AG20443 (cell line): ENCODE measurements around the gene SYK.
"Not testable (repeated sequence)": the region's sequence is repeated elsewhere in the genome, so short reads cannot be mapped to it uniquely, and the experiment has no call there.

Source experiments
- DNase-seq: peaks from one replicate; pipeline ENCODE4 v3.0.0; 2012; ENCODE audit warnings: low spot score, mixed read lengths

SYK gene

GRCh38 chr9:90880669-90881068 is 79.0 kb downstream of the SYK start:
- DNase-seq = no peak

GRCh38 chr9:90881648-90882047 is 80.0 kb downstream of the SYK start:
- no peak for DNase-seq

- DNase-seq = no peak
These were observed 81.5 kb downstream of the SYK start for GRCh38 chr9:90882991-90883600.

DNA sequence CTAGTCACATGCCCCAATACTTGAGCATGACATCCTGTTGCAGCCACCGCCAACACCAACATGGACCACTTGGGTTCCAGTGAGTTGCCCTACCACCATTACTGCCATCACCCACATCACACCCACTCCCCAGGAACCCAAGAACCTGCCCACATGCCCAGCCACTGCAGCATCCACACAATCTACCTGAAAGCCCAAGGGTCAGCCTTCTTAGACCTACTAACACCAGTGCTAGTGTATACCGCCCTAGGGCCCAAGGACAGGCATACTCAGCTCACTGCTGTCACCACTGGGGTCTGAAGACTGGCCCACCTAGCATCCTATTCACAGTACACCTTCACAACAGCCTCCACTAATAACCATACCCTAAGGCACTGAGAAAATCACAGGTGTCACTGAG is 82.0 kb downstream of the SYK start:
- DNase-seq = no peak

DNA sequence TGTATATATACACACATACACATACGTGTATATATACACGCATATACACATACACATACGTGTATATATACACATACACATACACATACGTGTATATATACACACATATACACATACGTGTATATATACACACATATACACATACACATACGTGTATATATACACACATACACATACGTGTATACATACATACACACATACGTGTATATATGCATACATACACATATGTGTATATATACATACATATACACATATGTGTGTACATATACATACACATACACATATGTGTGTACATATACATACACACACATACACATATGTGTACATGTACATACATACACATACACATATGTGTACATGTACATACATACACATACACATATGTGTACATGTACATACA is 82.6 kb downstream of the SYK start:
- no peak for DNase-seq

GRCh38 chr9:90886868-90887267 is 85.2 kb downstream of the SYK start:
- not testable (repeated sequence) for DNase-seq

GRCh38 chr9:90888941-90889340 is 87.3 kb downstream of the SYK start:
- DNase-seq = no peak

- DNase-seq = no peak
These were observed 88.7 kb downstream of the SYK start for GRCh38 chr9:90890146-90890810.

DNA sequence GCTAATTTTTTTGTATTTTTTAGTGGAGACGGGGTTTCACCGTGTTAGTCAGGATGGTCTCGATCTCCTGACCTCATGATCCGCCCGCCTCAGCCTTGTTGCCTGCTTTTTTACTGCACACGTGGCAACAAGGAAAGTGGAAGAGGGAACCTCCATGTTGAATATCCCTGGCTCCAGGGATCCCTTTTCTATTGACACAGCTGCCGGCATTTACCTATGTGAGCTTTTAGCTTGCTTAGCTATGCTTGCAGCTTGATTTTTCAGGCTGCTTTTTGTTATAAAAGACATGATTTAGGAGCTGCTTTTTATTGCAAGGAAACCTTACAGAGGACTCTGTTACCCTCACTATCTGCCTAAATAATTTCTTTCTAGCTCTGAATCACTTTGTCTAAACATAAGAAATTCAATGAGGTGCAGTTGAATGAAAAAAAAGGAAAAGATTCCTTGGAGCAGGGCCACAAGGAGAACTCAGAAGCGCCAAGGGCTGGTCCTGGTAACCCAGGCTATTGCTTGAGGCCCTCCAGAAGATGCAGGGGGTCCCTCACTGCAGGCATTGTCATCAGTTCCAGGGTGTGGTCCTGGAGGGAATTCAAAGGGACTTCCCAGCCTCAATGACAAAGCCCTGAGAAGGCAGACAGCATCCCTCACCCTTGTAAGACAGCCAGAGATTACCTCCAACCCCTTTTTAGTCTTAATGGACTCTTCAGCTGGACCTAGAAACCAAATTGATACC is 89.9 kb downstream of the SYK start:
- DNase-seq = no peak

DNA sequence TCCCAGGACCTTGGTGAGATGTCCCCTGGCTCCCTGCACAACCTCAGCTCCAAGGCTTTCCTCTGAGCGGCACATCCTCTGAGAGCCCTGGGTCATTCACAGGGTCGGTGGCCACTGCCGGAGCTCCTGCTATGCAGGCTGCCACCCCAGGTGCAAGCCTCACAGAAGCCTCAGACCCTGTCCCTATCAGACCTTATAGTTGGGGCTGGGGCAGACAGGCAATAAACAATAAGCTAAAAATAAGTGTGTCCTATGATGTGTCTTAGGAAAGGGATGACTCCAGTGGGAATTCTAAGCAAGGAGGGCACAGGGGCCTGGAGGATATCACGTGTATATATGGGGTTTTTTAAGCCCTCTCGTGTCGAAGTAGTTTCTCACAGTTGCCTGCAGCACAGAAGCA is 91.3 kb downstream of the SYK start:
- DNase-seq = no peak

GRCh38 chr9:90893706-90894105 is 92.1 kb downstream of the SYK start:
- DNase-seq = no peak

- peak; percentile 42 for DNase-seq
These were observed 93.5 kb downstream of the SYK start for GRCh38 chr9:90894986-90895687.

- no peak for DNase-seq
These were observed 94.2 kb downstream of the SYK start for GRCh38 chr9:90895786-90896185.

DNA sequence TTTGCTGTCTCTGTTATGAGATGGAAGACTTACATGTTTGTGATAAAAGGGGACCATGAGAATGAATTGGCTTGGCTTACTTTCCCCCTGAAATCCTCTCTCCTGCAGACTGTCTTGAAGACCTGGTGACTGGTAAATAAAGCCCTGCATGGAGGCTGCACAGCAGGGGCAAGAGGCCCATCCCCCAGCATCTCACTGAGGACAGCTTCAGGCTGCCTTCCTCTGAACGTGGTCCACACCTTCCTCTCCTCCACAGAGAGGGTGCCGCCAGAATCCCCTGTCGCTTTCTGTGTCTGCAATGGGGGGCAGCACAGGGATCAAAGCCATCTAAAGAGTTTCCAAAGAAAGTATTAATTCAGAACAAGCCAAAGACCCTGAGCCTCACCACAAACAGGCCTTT is 94.6 kb downstream of the SYK start:
- DNase-seq = no peak

DNA sequence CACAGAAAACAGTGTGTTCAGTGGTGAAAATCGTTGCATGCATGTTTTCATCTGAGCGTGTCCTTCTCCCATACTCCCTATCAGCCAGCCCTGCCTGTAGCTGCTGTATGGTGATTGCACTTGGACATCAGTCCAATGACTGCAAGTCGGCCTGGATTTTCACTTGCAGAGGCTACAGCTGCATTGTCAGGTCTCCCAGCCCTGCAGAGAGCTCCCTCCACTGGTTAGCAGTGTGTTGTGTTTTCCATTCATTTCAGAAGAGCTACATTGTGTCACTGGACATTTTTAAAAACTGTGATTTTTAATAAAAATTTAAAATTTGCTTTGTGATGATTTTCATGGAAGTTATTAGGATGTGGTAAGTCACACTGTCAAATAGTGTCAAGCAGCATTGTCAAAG is 96.6 kb downstream of the SYK start:
- DNase-seq = peak; percentile 52

- DNase-seq = no peak
These were observed 97.7 kb downstream of the SYK start for GRCh38 chr9:90899287-90899686.

GRCh38 chr9:90900130-90900529 is 98.5 kb downstream of the SYK start:
- peak; percentile 60 for DNase-seq

DNA sequence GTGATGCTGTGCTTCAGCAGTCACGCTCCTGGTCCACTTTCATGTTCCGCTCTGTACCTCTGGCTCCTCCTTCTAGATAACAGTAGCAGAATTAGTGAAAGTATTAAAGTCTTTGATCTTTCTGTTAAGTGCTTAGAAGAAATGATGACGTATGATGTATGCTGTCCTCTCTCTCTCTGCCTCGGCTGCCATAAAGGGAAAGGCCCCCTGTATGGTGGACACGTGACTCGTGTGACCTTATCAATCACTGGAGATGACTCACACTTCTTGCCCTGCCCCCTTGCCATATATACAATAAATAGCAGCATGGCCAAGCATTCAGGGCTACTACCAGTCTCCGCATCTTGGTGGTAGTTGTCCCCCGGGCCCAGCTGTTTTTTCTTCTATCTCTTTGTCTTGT is 100.3 kb downstream of the SYK start:
- no peak for DNase-seq

DNA sequence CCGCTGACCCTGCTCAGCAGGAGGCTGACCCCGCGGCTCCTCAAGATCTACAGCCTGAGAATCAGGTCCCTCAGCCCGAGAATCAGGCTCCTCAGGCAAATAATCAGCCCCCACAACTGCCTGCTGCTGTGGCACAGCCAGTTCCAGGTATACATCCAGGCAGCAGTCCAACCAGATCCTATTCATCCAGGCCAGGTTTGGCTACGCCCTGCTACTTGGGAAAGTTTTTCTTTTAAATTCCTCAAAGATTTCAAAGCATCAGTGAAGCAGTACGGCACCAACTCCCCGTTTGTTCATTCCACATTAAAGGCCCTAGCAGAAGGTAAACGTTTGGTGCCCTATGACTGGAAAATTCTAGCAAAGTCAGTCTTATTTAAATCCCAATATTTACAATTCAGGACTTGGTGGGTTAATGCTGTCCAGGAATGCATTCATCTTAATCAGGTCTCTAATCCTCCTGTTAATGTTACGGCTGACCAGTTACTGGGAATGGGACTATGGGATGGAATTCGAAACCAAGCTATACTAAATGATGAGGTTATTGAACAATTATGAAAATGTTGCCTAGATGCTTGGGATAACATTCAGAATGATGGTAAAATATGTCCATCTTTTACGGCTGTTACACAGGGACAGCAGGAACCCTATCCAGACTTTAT is 102.3 kb downstream of the SYK start:
- no peak for DNase-seq

- no peak for DNase-seq
These were observed 103.3 kb downstream of the SYK start for GRCh38 chr9:90904706-90905478.

DNA sequence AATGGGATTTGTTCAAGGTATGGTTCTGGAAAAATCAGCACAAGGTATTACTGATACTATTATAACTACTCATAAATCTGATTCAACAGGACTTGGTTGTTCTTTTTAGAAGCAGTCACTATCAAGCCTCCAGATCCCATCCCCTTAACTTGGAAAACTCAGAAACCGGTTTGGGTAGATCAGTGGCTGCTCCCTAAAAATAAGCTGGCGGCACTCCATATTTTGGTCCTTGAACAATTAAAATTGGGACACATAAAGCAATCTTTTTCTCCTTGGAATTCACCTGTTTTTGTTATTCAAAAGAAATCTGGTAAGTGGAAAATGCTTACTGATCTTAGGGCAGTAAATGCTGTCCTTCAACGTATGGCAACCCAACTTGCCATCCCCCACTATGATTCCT is 104.2 kb downstream of the SYK start:
- no peak for DNase-seq
